Type B pancreatic cell (in vitro differentiated cells): ENCODE results near the gene CAB39. TPM values are rescaled to one million over a fixed set of nuclear protein-coding genes. Genes with fewer than 3 reads are reported as not detected.

Experiments used
- DNase-seq: peaks from one replicate; pipeline ENCODE4 v3.0.0; 2021; ENCODE audit warnings: mixed read lengths; ENCODE audit not compliant: unreplicated experiment; ENCODE audit errors: extremely low spot score
- H3K27ac Mint-ChIP-seq: 2 replicates; pipeline ENCODE4 v1.8.0; 2021; ENCODE audit warnings: mild to moderate bottlenecking, mixed read lengths
- H3K27me3 Mint-ChIP-seq: 2 replicates; pipeline ENCODE4 v1.8.0; 2021; ENCODE audit warnings: mixed read lengths
- H3K36me3 Mint-ChIP-seq: 2 replicates; pipeline ENCODE4 v1.8.0; 2021; ENCODE audit warnings: mixed read lengths
- H3K4me1 Mint-ChIP-seq: one replicate; pipeline ENCODE4 v1.8.0; 2021; ENCODE audit warnings: mixed read lengths; ENCODE audit not compliant: unreplicated experiment
- H3K4me3 Mint-ChIP-seq: 2 replicates; pipeline ENCODE4 v1.8.0; 2021; ENCODE audit warnings: mild to moderate bottlenecking, mixed read lengths
- H3K9me3 Mint-ChIP-seq: 2 replicates; pipeline ENCODE4 v1.8.0; 2021; ENCODE audit warnings: mixed read lengths
- CTCF ChIP-seq: fragments of 200-600 bp; sonication (generic); conservative IDR thresholded peaks from 2 replicates; pipeline ENCODE4 v1.5.0; 2021; ENCODE audit warnings: antibody characterized with exemption, mild to moderate bottlenecking
- total RNA-seq: library from RNA; stranded (reverse); gene quantifications from 2 replicates; pipeline ENCODE4 v1.2.1, GENCODE V29; 2021; ENCODE audit warnings: low replicate concordance

The CAB39 gene
- total RNA-seq, 1 donor from 2014 or later: 49.2 TPM

DNA sequence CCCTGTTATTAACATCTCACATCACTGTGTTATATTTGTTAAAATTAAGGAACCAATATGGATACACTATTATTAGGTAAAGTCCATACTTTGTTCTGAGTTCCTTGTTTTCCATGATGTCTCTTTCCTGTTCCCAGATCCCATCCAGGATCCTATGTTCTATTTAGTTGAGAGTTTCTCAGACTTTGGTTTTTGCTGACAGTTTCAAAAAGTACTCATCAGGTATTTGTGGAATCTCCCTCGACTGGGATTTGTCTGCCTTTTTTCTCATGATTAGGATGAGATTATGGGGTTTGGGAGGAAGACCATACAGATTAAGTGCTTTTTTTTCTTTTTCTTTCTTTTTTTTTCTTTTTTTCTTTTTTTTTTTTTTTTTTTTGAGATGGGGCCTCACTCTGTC lies 112.7 kb downstream of the CAB39 start:
- Mint-ChIP-seq H3K4me1 (peaks cover 6% of the 10 kb centered on the region), H3K27me3 (peaks cover 15% of the 10 kb centered on the region), H3K36me3 (peaks cover 7% of the 10 kb centered on the region), H3K27ac (no peak overlapping the region), H3K4me3 (no peak overlapping the region), H3K9me3 (no peaks in the 10 kb centered on the region)
- DNase-seq: no peak
- no peak for TF ChIP-seq CTCF

DNA sequence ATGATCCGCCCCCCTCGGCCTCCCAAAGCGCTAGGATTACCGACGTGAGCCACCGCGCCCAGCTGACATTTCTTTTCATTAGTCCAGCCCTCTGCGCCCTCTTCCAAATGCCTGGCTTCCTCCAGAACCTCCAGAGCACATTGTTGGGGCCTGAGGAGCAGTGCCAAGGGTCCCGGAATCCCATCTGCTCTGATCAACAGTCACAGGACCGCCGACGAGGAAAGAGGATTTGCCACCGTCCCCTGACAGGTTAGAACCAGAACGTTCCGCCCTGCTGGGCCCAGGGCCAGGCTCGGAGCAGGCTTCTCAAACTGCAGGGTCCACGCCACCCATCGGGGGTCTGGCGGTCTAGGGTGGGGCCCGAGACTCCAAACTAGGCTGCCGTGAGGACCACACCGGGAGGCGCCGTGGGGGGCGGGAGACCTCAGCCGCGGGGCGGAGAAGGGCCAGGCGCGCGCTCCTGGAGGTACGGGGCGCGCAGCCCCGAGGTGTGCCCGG lies 115.2 kb downstream of the CAB39 start:
- H3K9me3 Mint-ChIP-seq: no peaks in the 10 kb centered on the region
- H3K4me1 Mint-ChIP-seq: peaks cover 14% of the 10 kb centered on the region
- H3K27me3 Mint-ChIP-seq: peaks cover 23% of the 10 kb centered on the region
- no peak overlapping the region for H3K27ac Mint-ChIP-seq
- TF ChIP-seq CTCF: no peak
- DNase-seq: no peak
- no peak overlapping the region for H3K4me3 Mint-ChIP-seq
- H3K36me3 Mint-ChIP-seq: no peaks in the 10 kb centered on the region

DNA sequence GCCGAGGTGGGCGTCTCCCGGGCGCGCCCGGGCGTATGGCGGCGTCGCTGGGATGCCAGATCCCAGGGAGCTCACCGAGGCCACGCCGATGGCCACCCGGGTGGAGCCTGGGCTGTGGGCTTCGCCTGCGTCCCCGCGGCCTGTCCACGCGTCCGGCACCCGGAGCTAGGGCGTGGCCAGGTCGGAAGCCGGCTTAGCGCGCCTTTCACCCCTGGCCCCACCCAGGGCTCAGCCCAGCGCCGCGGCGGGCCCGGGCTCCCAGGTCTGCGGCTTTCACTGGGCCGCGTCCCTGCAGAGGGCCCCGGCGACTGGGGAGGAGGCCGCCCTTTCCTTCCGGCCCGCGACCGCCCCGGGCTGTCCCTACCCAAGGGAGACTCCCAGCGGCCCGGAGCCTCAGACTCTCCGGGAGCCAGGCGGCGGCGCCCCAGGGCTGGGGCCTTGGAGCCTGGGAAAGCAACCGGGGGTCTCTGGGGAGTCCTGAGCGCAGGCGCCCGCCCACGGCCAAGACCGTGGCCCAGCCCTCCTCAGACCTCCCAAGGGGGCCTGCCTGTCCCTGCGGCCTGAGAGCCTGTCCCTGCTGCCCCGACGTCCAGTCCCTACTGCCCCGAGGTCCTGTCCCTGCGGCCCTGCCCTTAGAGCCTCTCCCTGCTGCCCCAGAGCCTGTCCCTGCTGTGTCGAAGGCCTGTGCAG lies 115.8 kb downstream of the CAB39 start:
- TF ChIP-seq CTCF: no peak
- H3K9me3 Mint-ChIP-seq: no peaks in the 10 kb centered on the region
- peaks cover 23% of the 10 kb centered on the region for H3K27me3 Mint-ChIP-seq
- H3K36me3 Mint-ChIP-seq: no peaks in the 10 kb centered on the region
- peaks cover 14% of the 10 kb centered on the region for H3K4me1 Mint-ChIP-seq
- no peak overlapping the region for H3K4me3 Mint-ChIP-seq
- DNase-seq: no peak
- H3K27ac Mint-ChIP-seq: no peak overlapping the region

DNA sequence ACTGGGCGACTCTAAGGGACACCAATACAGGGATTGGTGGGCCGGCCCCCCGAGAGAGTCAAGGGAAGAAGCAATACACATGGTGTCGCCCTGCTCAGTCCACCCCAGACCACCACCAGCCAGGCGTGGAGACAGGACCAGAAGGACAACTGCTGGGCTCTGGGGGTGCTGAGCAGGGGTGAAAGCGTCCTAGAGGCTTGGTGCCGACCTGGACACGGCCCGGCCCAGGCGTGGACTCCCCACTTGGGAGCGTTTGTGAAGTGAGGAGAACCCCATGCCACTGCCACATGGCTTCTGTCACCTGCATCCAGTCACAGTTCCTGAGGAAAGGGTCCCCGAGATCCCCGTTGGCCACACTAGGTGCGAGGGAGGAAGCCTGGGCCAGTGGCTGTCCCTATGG lies 116.7 kb downstream of the CAB39 start:
- Mint-ChIP-seq H3K27me3 (peaks cover 23% of the 10 kb centered on the region), H3K4me3 (no peak overlapping the region), H3K9me3 (no peaks in the 10 kb centered on the region), H3K36me3 (no peaks in the 10 kb centered on the region), H3K27ac (no peak overlapping the region), H3K4me1 (peaks cover 12% of the 10 kb centered on the region)
- TF ChIP-seq CTCF: no peak
- no peak for DNase-seq

GRCh38 chr2:230829959-230830358 lies 117.3 kb downstream of the CAB39 start:
- no peaks in the 10 kb centered on the region for H3K9me3 Mint-ChIP-seq
- no peak for DNase-seq
- peaks cover 19% of the 10 kb centered on the region for H3K27me3 Mint-ChIP-seq
- TF ChIP-seq CTCF: no peak
- peaks cover 8% of the 10 kb centered on the region for H3K4me1 Mint-ChIP-seq
- no peaks in the 10 kb centered on the region for H3K36me3 Mint-ChIP-seq
- no peak overlapping the region for H3K27ac Mint-ChIP-seq
- H3K4me3 Mint-ChIP-seq: no peak overlapping the region
